MM.1S (cell line): Measurements from ENCODE around the gene CCP110.

Experiments used
- CTCF ChIP-seq: fragments of 300-600 bp; sonication (generic); IDR thresholded peaks from 2 replicates; pipeline ENCODE4 v1.5.1; 2016; ENCODE audit warnings: antibody characterized with exemption, low read length, mixed read lengths
- EZH2 ChIP-seq: fragments of 300-600 bp; sonication (generic); optimal IDR thresholded peaks from 2 replicates; pipeline ENCODE3; 2017; ENCODE audit warnings: low read depth, mild to moderate bottlenecking, antibody characterized with exemption, low read length, mixed read lengths

- TF ChIP-seq CTCF (peak; percentile 25), EZH2 (no peak)
These were observed 32.4 kb downstream of the CCP110 start for GRCh38 chr16:19555938-19556771.
